Activated B cell treated with CpG ODN at 0.5 μM for 24 hours (primary cell): Measurements from ENCODE around the gene SPATA31D1. TPM values are rescaled to one million over a fixed set of nuclear protein-coding genes. Genes with fewer than 3 reads are reported as not detected.

Source experiments
- ATAC-seq: fragments of 200-7000 bp; cut with Tn5 transposase; one replicate; pipeline ENCODE4 v1.10.0; 2021; ENCODE audit warnings: low read depth, mild to moderate bottlenecking, moderate library complexity
- CTCF ChIA-PET: fragments of 350-600 bp; sonication (Branson Sonifier 250); formaldehyde crosslinking; loops from one replicate; lab custom pipeline; 2021; ENCODE audit warnings: antibody characterized with exemption; lab: Charles Lee
- POLR2A ChIA-PET: fragments of 350-600 bp; sonication (Branson Sonifier 250); formaldehyde crosslinking; loops from one replicate; lab custom pipeline; 2021; ENCODE audit warnings: antibody characterized with exemption; lab: Charles Lee
- DNase-seq: peaks from one replicate; pipeline ENCODE4 v3.0.0; 2022
- H3K27ac Mint-ChIP-seq: one replicate; pipeline ENCODE4 v1.8.0; 2020; ENCODE audit warnings: mixed read lengths
- H3K27me3 Mint-ChIP-seq: one replicate; pipeline ENCODE4 v1.8.0; 2021; ENCODE audit warnings: mixed read lengths
- H3K36me3 Mint-ChIP-seq: one replicate; pipeline ENCODE4 v1.8.0; 2021; ENCODE audit warnings: low read depth, mixed read lengths
- H3K4me1 Mint-ChIP-seq: one replicate; pipeline ENCODE4 v1.8.0; 2021; ENCODE audit warnings: mixed read lengths
- H3K4me3 Mint-ChIP-seq: one replicate; pipeline ENCODE4 v1.8.0; 2020; ENCODE audit warnings: mild to moderate bottlenecking, mixed read lengths
- H3K9me3 Mint-ChIP-seq: one replicate; pipeline ENCODE4 v1.8.0; 2020; ENCODE audit warnings: mixed read lengths
- CTCF ChIP-seq: fragments of 200-600 bp; IDR thresholded peaks from one replicate; pipeline ENCODE4 v1.8.0; 2022; ENCODE audit warnings: antibody characterized with exemption, mild to moderate bottlenecking
- intact Hi-C: fragments of 100-400 bp; cut with micrococcal nuclease; formaldehyde crosslinking; loops from one replicate; pipeline ENCODE4 v1.15.1; 2024
- total RNA-seq: library from RNA; stranded (reverse); gene quantifications from 2 replicates; pipeline ENCODE4 v1.2.3, GENCODE V29; 2022

Gene SPATA31D1
- total RNA-seq, 1 donor from 2014 or later = not detected

GRCh38 chr9:81968026-81968425 lies 20.5 kb upstream of the SPATA31D1 start:
- TF ChIP-seq CTCF = no peak
- Mint-ChIP-seq H3K4me3 (no peak overlapping the region), H3K9me3 (no peaks in the 10 kb centered on the region), H3K27me3 (no peaks in the 10 kb centered on the region), H3K4me1 (no peaks in the 10 kb centered on the region), H3K36me3 (no peaks in the 10 kb centered on the region), H3K27ac (no peak overlapping the region)
- intact Hi-C loops = no loop called here
- ATAC-seq (no peak), DNase-seq (no peak)
- ChIA-PET CTCF (no interaction called here), POLR2A (no interaction called here)

DNA sequence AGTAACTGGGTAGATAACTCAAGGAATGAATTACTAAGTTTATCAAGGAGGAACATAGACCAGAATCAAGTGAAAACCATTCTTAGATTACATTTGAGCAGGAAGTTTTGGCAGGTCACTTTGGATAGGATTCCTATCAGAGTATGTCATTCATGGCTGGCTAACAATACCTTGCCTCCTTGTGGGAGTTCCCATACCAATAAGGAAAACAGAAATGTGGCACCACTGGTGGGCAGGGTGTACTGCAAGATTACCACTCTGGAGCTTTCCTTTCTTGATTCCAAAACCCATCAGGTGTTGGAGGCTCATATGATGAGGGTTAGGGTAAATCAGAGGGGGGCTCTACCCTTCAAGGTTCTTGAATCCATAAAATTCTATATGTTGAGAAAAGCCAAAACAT lies 18.6 kb upstream of the SPATA31D1 start:
- Mint-ChIP-seq H3K4me1 (no peaks in the 10 kb centered on the region), H3K9me3 (peaks cover 7% of the 10 kb centered on the region), H3K27ac (no peak overlapping the region), H3K36me3 (no peaks in the 10 kb centered on the region), H3K4me3 (no peak overlapping the region), H3K27me3 (no peaks in the 10 kb centered on the region)
- intact Hi-C loops = no loop called here
- DNase-seq (no peak), ATAC-seq (no peak)
- CTCF ChIA-PET = no interaction called here
- POLR2A ChIA-PET = no interaction called here
- no peak for TF ChIP-seq CTCF

DNA sequence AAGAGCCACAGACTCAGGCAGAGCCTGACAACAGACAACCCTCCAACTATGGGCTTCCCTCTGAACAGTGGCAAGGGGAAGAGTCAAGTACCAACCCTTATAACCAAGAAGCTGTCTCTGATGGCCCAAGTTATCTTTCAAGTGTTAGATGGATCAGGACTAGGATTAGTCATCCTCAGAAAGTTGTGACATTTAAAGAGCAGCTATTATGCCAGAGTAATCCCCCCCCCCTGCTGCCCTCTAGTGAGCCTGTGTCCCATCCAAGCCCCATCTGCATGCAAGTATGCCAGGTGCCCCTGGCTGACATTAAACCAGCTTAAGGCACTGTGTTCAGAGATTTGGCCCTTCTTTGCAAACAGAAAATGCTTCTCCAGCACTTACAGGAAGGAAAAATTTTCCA lies 16.8 kb upstream of the SPATA31D1 start:
- Mint-ChIP-seq H3K4me3 (no peak overlapping the region), H3K27me3 (no peaks in the 10 kb centered on the region), H3K9me3 (peaks cover 7% of the 10 kb centered on the region), H3K36me3 (no peaks in the 10 kb centered on the region), H3K27ac (no peak overlapping the region), H3K4me1 (no peaks in the 10 kb centered on the region)
- DNase-seq (no peak), ATAC-seq (no peak)
- intact Hi-C loops = no loop called here
- no peak for TF ChIP-seq CTCF
- ChIA-PET POLR2A (no interaction called here), CTCF (no interaction called here)

DNA sequence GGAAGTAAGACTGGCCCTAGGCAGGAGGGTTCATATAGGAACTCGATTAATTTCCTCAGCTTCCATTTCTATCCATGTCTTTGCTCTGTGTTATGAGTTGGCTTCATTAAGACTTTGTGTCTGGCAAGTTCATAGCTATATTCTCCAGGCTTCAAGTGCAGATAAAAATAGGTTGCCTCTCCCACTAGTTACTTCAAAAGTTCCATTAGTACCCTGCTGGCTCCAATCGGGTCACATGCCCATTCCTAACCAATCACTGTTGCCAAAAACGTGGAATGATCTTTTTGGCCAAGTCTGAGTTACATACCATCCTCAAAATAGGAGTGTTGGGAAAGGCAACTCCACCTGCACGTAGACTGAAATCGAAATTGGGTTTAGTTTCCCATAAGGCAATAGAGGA lies 13.8 kb upstream of the SPATA31D1 start:
- no peak overlapping the region for H3K27ac Mint-ChIP-seq
- ChIA-PET CTCF (no interaction called here), POLR2A (no interaction called here)
- peaks cover 9% of the 10 kb centered on the region for H3K9me3 Mint-ChIP-seq
- no peak for TF ChIP-seq CTCF
- ATAC-seq (no peak), DNase-seq (no peak)
- peaks cover 8% of the 10 kb centered on the region for H3K4me1 Mint-ChIP-seq
- H3K36me3 Mint-ChIP-seq = no peaks in the 10 kb centered on the region
- H3K4me3 Mint-ChIP-seq = no peak overlapping the region
- intact Hi-C loops = no loop called here
- no peaks in the 10 kb centered on the region for H3K27me3 Mint-ChIP-seq

DNA sequence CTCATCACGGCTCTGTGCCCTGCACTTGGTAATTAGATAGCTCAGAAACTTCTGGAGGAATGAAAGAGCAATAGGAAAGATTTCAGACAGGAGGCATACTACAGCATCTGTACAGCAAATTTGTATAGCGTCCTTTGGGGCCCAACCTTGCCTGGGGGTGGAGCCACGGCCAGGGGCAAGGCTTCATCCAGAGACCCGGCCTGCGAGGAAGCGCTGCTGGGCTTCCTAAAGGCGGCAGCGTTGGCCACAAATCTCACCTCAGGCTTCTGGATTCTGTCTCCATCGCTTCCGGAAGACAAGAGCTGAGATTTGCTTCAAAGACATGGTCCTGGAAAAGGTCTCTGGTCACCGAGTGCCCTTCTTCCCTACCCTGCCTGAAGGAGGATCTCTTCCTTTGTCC lies 12.2 kb upstream of the SPATA31D1 start:
- TF ChIP-seq CTCF = no peak
- CTCF ChIA-PET = no interaction called here
- H3K27ac Mint-ChIP-seq = no peak overlapping the region
- ATAC-seq (no peak), DNase-seq (no peak)
- H3K4me1 Mint-ChIP-seq = peaks cover 10% of the 10 kb centered on the region
- no peaks in the 10 kb centered on the region for H3K27me3 Mint-ChIP-seq
- peaks cover 9% of the 10 kb centered on the region for H3K9me3 Mint-ChIP-seq
- intact Hi-C loops = no loop called here
- no peaks in the 10 kb centered on the region for H3K36me3 Mint-ChIP-seq
- no peak overlapping the region for H3K4me3 Mint-ChIP-seq
- POLR2A ChIA-PET = no interaction called here
